HCT116 (cell line): ENCODE measurements around the gene AMDHD2.
"Not testable (repeated sequence)": the region's sequence is repeated elsewhere in the genome, so short reads cannot be mapped to it uniquely, and the experiment has no call there.

Experiments used
- CTCF ChIP-seq, 3 experiments: fragments of 200-600 bp in 1 of 3; sonication (generic) in 1 of 3; IDR thresholded peaks in 2 of 3; conservative IDR thresholded peaks in 1 of 3; 2 replicates each; pipeline ENCODE4 v1.5.1; 2012 to 2017; ENCODE audit warnings: low read depth in 2 of 3, low read length in 2 of 3, antibody characterized with exemption in 1 of 3, borderline replicate concordance in 1 of 3, control low read depth in 1 of 3, mild to moderate bottlenecking in 1 of 3, mixed read lengths in 1 of 3, mixed run types in 1 of 3, moderate library complexity in 1 of 3; ENCODE audit not compliant: insufficient read depth in 1 of 3
- POLR2A ChIP-seq: IDR thresholded peaks from 2 replicates; pipeline ENCODE4 v1.7.0; 2011; ENCODE audit warnings: borderline replicate concordance; ENCODE audit not compliant: insufficient read depth, insufficient read length; ENCODE audit errors: extremely low read depth
- RAD21 ChIP-seq: IDR thresholded peaks from 2 replicates; pipeline ENCODE4 v1.6.1; 2012; ENCODE audit warnings: low read depth, mild to moderate bottlenecking
- ZNF274 ChIP-seq: fragments of 200-500 bp; sonication (Bioruptor generic); IDR thresholded peaks from 2 replicates; pipeline ENCODE4 v1.6.1; 2014; ENCODE audit warnings: mild to moderate bottlenecking, low read depth, low read length, inconsistent platforms

GRCh38 chr16:2568573-2568972 lies 48.4 kb downstream of the AMDHD2 start:
- TF ChIP-seq POLR2A; CTCF (IDR thresholded peaks at IDR 0.05 in 2 of 3, conservative IDR thresholded peaks at IDR 0.05 in 1 of 3; ENCODE audit: borderline replicate concordance in 1 of 3, insufficient read depth in 1 of 3, low read depth in 2 of 3, low read length in 2 of 3); ZNF274; RAD21: not testable (repeated sequence)
